ENCODE data around the gene OR14K1. TPM values are rescaled to one million over a fixed set of nuclear protein-coding genes. Genes with fewer than 3 reads are reported as not detected.

Gene OR14K1
- not detected for total RNA-seq

GRCh38 chr1:247738315-247738714 is at the start of gene OR14K1:
Gene OR14K1, plus strand, starts transcription at chr1:247738615. Its CDS starts 0 bp downstream, at chr1:247738615.
- TF ChIP-seq CTCF (IDR thresholded peaks at IDR 0.05; ENCODE audit: low read depth), result no peak

GRCh38 chr1:247701338-247701737 is 37.1 kb upstream of the OR14K1 start:
- no peak for TF ChIP-seq CTCF (IDR thresholded peaks at IDR 0.05; ENCODE audit: low read depth)

DNA sequence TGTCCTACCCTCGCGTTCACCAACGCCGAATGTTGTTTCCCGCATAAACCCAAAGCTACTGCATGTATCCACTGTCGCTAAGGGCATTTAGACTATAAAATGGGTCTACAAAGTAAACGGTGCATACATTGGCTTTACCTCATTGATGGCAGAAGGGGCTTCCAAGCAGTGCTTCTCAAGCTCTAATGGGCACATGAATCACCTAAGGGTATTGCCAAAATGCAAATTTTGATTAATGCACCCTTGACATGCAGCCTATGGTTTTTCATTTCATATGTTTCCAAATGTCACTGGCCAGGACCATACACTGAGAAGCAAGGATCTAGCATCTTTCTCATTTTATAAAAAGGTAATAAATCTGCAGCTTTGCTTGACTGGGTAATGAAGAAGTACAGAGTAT is 24.7 kb upstream of the OR14K1 start:
- TF ChIP-seq CTCF (IDR thresholded peaks at IDR 0.05; ENCODE audit: low read depth), result no peak

GRCh38 chr1:247716546-247716945 is 21.9 kb upstream of the OR14K1 start, which contains the start of gene OR6F1:
Gene OR6F1, minus strand, starts transcription at chr1:247716646. Its CDS starts 3,891 bp downstream, at chr1:247712755.
- TF ChIP-seq CTCF (IDR thresholded peaks at IDR 0.05; ENCODE audit: low read depth), result no peak

GRCh38 chr1:247721222-247721621 is 17.2 kb upstream of the OR14K1 start:
- TF ChIP-seq CTCF (IDR thresholded peaks at IDR 0.05; ENCODE audit: low read depth), result no peak

DNA sequence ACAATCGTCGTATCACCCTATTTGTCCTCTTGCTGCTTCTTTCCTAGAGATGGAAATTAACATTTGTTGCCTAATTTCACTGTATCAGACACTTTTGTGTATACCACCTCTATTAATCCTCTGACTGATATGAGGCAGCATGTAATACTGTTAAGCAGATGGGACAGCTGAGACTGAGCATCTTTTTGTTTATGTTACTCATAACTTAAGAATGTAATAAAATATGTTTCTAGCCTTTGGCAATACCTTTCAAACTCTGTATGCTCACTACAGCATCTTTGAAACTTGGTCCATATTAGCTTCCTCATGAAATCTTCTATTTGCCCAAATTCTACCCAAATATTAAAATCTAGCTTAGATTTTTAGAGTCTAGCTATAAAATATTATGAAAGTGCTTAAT is 2.3 kb downstream of the OR14K1 start:
- TF ChIP-seq CTCF (IDR thresholded peaks at IDR 0.05; ENCODE audit: low read depth), result no peak

GRCh38 chr1:247741756-247742155 is 3.3 kb downstream of the OR14K1 start:
- TF ChIP-seq CTCF (IDR thresholded peaks at IDR 0.05; ENCODE audit: low read depth), result no peak

Measured in subcutaneous adipose tissue (tissue), 4 donors.